Lung (tissue), 12 donors: ENCODE measurements around the gene KANSL1L. TPM values are rescaled to one million over a fixed set of nuclear protein-coding genes. Genes with fewer than 3 reads are reported as not detected.

Experiments
- ATAC-seq: fragments of 200-7000 bp; cut with Tn5 transposase; one replicate; pipeline ENCODE4 v1.9.1; 2020; ENCODE audit warnings: moderate number of reproducible peaks; ENCODE audit not compliant: insufficient read depth, low FRiP score
- DNase-seq, 3 donors: peaks; one replicate each; pipeline ENCODE4 v3.0.0-alpha.2; 2013 to 2017
- H3K27ac ChIP-seq, 2 donors: one replicate each; pipeline ENCODE4 v1.5.1; 2013; ENCODE audit warnings: mild to moderate bottlenecking in 2 of 2, moderate library complexity in 2 of 2, control low read depth in 1 of 2, inconsistent platforms in 1 of 2, low read depth in 1 of 2, low read length in 1 of 2
- H3K27me3 ChIP-seq, 3 donors: one replicate each; pipeline ENCODE4 v1.5.1; 2013; ENCODE audit warnings: low read length in 2 of 3; ENCODE audit not compliant: control insufficient read depth in 3 of 3, insufficient read depth in 3 of 3
- H3K36me3 ChIP-seq, 4 donors: one replicate each; pipeline ENCODE4 v1.5.1; 2013; ENCODE audit warnings: low read length in 4 of 4, mild to moderate bottlenecking in 1 of 4, moderate library complexity in 1 of 4; ENCODE audit not compliant: control insufficient read depth in 4 of 4, insufficient read depth in 4 of 4
- H3K4me1 ChIP-seq, 5 donors: one replicate each; pipeline ENCODE4 v1.5.1; 2013; ENCODE audit warnings: low read length in 5 of 5, mild to moderate bottlenecking in 2 of 5, moderate library complexity in 1 of 5; ENCODE audit not compliant: control insufficient read depth in 5 of 5, insufficient read depth in 5 of 5
- H3K4me3 ChIP-seq: one replicate; pipeline ENCODE4 v1.5.1; 2013; ENCODE audit warnings: mild to moderate bottlenecking, control low read depth, moderate library complexity
- H3K9ac ChIP-seq, 2 donors: one replicate each; pipeline ENCODE4 v1.5.1; 2013; ENCODE audit warnings: low read length in 2 of 2, control low read depth in 1 of 2; ENCODE audit not compliant: insufficient read depth in 1 of 2
- H3K9me3 ChIP-seq, 4 donors: one replicate each; pipeline ENCODE4 v1.5.1; 2013; ENCODE audit warnings: low read length in 3 of 4, mild to moderate bottlenecking in 1 of 4, moderate library complexity in 1 of 4; ENCODE audit not compliant: control insufficient read depth in 4 of 4, insufficient read depth in 3 of 4
- WGBS, 2 donors: extraction: QIAGEN DNeasy Blood & Tissue Kit; methylation state at CpG; one replicate each; pipeline ENCODE4 v1.1.7; 2013; 5-methylcytosine and 5-hydroxymethylcytosine counted together
- polyA plus RNA-seq, 2 donors: library from polyadenylated mRNA; stranded (reverse); fragments of 200-250 nt; gene quantifications; one replicate each; pipeline ENCODE4 v1.2.1, GENCODE V29; 2013
- total RNA-seq, 2 donors: library from RNA; depleted of rRNA in 1 of 2; stranded (reverse); fragments of >200 nt in 1 of 2; gene quantifications; one replicate each; pipeline ENCODE4 v1.2.1, GENCODE V29; 2014 to 2021
- TF ChIP-seq, protein P1 (sequence below): IDR thresholded peaks from 2 replicates; pipeline ENCODE4 v1.5.1; 2012; ENCODE audit warnings: mild to moderate bottlenecking; ENCODE audit errors: control extremely low read depth, extremely low read depth
- donor health status: control.
- donor health status: control.
- donor health status: Bipolar disorder and iron deficiency.
- donor health status: healthy.
- donor health status: DM: yes; HTN: yes; CAD: no.

KANSL1L gene
- total and polyA plus RNA-seq, 4 donors: 6.1 to 117 (median 17.0) TPM

DNA sequence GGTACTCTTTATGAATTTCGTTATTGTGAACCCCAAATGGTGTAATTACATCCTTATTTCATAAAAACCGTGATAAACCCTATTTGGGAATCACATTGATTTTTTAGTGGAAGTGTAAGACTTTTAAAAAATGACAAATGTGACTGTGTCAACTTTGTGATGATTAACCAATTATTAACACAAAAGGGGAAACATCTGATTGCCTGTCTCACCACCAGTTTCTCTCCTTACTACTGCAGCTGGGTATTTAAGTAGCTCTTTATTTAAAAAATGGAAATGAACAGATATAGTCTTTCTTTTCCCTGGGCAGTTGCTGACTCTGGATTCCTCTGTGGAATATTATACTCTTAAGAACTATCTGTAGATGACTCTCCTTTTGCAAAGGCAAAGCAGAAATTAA, 180.4 kb downstream of the KANSL1L start:
- TF ChIP-seq, protein P1, sequence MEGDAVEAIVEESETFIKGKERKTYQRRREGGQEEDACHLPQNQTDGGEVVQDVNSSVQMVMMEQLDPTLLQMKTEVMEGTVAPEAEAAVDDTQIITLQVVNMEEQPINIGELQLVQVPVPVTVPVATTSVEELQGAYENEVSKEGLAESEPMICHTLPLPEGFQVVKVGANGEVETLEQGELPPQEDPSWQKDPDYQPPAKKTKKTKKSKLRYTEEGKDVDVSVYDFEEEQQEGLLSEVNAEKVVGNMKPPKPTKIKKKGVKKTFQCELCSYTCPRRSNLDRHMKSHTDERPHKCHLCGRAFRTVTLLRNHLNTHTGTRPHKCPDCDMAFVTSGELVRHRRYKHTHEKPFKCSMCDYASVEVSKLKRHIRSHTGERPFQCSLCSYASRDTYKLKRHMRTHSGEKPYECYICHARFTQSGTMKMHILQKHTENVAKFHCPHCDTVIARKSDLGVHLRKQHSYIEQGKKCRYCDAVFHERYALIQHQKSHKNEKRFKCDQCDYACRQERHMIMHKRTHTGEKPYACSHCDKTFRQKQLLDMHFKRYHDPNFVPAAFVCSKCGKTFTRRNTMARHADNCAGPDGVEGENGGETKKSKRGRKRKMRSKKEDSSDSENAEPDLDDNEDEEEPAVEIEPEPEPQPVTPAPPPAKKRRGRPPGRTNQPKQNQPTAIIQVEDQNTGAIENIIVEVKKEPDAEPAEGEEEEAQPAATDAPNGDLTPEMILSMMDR: no peak
- Histone ChIP-seq H3K9me3 (no peaks in the 10 kb centered on the region), H3K4me1 (no peaks in the 10 kb centered on the region), H3K9ac (no peak overlapping the region), H3K4me3 (no peak overlapping the region), H3K27ac (no peak overlapping the region), H3K27me3 (no peaks in the 10 kb centered on the region), H3K36me3 (no peaks in the 10 kb centered on the region)
- DNase-seq (no peak), ATAC-seq (no peak)
- WGBS, 2 donors: 75 to 86% methylated on average over 2 of the region's 2 CpGs

DNA sequence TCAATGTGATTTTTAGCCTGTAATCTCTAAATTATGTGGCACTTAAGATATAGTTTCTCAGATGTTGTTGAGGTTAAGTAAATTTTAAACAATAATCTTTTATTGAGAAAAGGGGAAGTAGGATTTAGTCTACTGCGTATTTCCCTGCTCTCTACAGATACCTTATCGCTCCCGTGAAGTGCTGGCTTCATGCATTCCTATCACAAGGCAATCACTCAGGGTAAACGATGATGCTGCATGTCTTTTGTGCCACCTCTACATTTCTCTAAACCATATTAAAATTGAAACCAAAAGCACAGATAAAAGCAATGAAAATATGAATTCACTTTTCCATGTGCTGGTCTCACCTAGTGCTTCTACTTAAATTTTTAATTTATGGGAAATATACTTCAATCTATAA, 183.2 kb downstream of the KANSL1L start:
- no peaks in the 10 kb centered on the region for H3K27me3 ChIP-seq
- TF ChIP-seq, protein P1: no peak
- H3K9me3 ChIP-seq: no peaks in the 10 kb centered on the region
- H3K27ac ChIP-seq: no peak overlapping the region
- no peak for ATAC-seq
- no peak overlapping the region for H3K9ac ChIP-seq
- DNase-seq: no peak
- 25 to 52% methylated on average over 4 of the region's 4 CpGs for WGBS, 2 donors
- no peaks in the 10 kb centered on the region for H3K36me3 ChIP-seq
- no peak overlapping the region for H3K4me3 ChIP-seq
- no peaks in the 10 kb centered on the region for H3K4me1 ChIP-seq

DNA sequence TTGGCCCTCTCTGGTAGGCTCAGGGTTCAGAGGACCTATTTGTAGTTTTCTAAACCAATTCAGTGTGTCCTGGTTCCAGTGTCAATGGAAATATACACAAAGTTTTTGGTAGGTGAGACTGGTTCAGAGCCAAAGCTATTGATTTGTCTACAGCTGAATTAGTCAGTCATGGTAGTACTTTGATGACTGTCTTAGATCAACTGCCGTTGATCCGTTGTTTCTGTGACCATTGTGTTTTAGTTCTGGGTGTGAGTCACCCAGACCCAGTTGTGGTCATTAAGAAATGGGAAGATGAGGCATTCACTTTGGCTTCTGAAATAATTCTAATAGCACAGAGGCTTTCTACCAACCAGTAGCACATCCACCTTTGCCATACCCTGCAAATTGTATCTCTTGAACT, 184.8 kb downstream of the KANSL1L start:
- Histone ChIP-seq H3K27me3 (no peaks in the 10 kb centered on the region), H3K36me3 (no peaks in the 10 kb centered on the region), H3K27ac (no peak overlapping the region), H3K9me3 (no peaks in the 10 kb centered on the region), H3K4me3 (no peak overlapping the region), H3K9ac (no peak overlapping the region), H3K4me1 (no peaks in the 10 kb centered on the region)
- TF ChIP-seq, protein P1: no peak
- no peak for ATAC-seq
- DNase-seq: no peak
- 67 to 68% methylated on average over 2 of the region's 2 CpGs for WGBS, 2 donors

DNA sequence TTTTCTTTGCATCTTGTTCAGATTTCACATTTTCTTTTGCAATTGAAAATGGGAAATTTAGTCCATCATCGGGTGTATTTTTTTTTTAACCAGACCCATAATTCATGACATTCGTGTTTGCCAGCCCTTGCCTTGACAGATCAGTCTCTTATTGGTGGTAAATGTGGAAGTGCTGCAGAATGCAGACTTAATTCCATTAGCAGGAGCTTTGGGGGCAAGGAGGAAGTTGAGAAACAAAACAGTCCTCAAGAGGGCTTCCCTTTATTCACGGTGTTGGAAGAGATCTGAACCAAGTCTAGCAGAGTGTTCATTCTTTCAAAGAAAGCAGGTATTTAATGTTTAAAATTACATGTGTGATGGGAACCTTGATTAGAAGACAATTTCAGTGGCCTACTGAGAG, 185.3 kb downstream of the KANSL1L start:
- TF ChIP-seq, protein P1: no peak

More for the DNA sequence above, 185.3 kb downstream of the KANSL1L start:
- ATAC-seq: no peak
- no peak overlapping the region for H3K9ac ChIP-seq
- WGBS, 2 donors: 21 to 49% methylated on average over 3 of the region's 3 CpGs
- H3K36me3 ChIP-seq: no peaks in the 10 kb centered on the region
- no peaks in the 10 kb centered on the region for H3K9me3 ChIP-seq
- no peak for DNase-seq
- no peaks in the 10 kb centered on the region for H3K4me1 ChIP-seq
- no peak overlapping the region for H3K4me3 ChIP-seq
- no peak overlapping the region for H3K27ac ChIP-seq
- H3K27me3 ChIP-seq: no peaks in the 10 kb centered on the region
